T-helper 22 cell (primary cell): ENCODE data around the gene THOC6.

ENCODE experiments used
- DNase-seq: peaks from one replicate; pipeline ENCODE4 v3.0.0-alpha.2; 2020; ENCODE audit warnings: low read depth

THOC6 gene

DNA sequence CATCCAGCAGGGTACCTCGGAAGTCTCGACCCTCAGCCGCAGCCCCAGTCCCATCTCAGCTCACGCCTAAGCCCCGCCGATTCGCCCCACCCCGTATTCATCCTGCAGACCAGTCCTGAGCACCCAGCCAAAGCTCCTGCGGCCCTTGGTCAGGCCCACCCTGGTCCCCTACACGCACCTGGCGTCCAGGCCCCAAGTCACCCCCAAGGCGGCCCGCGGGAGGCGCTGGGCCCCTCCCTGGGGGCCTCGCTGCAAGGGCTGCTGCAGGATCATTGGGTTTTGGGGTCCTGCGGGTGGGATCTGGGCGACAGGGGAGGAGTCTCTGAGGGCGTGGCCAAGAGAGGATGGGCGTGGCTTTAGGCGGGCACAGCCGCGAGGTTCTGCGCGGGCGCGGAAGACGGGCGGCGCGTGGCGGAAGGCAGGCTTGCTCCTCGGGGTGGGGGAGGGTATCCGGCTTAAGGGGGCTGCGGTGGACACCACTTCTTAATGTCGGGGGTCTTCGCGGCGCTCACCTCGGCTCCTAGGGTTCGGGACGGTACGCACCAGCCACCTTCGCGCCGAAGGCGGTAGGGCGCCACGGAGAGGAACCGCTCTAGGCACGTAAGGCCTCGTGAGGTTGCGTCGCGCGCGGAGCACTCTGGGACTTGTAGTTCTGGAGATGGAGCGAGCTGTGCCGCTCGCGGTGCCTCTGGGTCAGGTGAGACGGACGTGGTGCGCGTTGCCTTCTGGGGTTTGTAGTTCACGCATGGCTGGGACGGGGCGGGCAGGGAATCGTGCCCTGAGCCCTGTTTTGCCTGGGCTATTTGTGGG, at the start of gene THOC6, which contains the start of gene HCFC1R1:
THOC6 (plus strand) TSS at position 367 of the 810 bp plus-strand sequence; CDS start at position 659, 292 bp downstream.
HCFC1R1 (minus strand) TSS at position 274 of the 810 bp plus-strand sequence; CDS start at position 273, 1 bp downstream.
- peak; percentile 92 for DNase-seq

DNA sequence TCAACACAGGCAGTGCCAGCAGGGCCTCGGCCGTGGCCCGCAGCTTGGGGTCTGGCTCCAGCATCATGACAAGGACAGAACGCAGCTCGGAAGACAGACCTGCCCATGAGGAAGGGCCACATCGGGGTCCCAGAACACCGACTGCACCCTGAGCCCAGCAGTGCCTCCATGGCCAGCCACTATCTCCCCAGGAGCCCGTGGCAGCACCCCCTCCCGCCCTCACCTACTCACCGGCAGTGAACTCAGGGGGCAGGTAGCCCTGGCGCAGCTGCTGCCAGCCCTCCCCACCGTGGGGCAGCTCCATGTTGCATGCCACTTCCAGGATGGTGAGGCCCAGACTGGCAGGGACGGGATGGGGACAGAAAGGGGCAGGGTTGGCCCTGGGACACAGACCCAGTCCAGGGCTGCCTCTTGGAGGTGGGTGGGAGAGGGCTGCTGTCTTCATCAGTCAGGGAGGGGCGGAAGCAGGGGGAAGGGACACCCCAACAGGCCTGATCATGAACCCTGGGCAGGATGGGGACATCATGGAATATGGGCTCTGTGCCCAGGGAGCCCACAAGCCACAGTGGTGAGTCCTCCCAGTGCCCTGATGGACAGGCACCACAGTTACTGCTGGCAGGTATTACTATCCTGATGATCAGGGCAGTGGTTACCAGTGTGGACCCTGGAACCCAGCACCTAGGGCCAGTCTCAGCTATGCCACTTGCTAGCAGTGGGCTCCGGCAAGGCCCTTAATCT, 49.3 kb upstream of the THOC6 start:
- no peak for DNase-seq

DNA sequence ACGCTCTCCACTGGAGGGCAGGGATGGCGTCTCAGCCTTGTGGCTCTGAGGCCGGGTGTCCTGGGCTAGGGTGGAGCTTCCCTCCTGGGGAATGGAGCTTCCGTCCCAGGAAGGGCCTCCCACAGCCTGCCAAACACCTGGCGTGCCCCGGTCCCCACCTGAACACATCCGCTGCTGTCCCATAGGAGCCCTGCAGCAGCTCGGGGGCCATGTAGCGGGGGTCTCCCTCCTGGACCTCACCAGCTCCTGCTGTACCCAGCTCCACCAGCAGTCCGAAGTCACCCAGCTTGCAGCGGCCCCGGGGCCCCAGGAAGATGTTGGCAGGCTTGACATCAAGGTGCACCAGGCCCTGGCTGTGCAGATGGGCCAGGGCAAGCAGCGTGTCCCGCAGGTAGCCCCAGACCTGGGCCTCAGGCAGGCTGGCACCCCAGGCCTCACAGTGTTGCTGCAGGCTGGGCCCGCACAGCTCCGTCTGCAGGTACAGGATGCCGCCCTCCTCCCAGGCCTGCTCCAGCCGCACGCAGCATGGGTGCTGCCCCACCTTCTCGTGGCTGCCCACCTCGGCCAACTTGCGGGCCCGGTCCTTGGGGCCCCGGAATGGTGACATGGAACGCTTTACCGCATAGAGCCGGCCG, 48.6 kb upstream of the THOC6 start:
- no peak for DNase-seq

DNA sequence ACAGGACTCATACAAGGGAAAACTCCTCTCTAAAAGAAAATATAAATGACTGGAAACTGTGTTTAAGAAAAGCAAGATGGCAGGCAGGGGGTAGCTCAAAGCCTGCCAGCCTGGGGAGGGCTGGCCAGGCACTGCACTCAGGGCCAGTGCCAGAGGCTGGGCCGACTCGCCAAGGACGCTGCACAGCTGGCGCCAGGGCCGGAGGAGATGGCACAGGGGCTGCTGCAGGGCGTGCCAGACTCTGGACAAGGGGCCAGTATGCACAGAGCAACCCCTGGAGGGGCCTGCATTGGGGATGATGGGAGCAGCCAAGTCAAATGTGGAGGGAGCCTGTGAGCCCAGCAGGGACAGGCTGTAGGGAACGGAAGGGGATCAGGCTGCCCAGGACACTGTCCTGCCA, 47.6 kb upstream of the THOC6 start:
- DNase-seq = no peak

DNA sequence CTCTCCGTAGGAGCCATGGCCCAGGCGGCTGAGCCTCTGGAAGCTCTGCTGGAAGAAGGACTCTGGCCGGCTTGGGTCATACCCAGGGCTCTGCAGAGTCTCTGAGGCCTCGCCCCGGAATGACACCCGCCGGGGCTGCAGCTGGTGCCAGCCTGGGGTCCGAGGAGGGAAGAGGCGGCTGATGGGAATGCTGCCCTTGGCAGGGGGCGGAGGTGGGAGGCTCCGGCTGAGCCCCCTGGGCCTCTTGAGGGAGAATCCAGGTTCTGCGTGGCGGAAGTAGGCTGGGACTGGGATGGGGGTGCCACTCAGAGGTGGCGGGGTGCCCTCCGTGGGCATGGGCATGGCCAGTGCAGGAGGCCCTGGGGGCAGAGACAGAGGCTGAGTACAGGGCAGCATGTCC, 47.2 kb upstream of the THOC6 start:
- no peak for DNase-seq

DNA sequence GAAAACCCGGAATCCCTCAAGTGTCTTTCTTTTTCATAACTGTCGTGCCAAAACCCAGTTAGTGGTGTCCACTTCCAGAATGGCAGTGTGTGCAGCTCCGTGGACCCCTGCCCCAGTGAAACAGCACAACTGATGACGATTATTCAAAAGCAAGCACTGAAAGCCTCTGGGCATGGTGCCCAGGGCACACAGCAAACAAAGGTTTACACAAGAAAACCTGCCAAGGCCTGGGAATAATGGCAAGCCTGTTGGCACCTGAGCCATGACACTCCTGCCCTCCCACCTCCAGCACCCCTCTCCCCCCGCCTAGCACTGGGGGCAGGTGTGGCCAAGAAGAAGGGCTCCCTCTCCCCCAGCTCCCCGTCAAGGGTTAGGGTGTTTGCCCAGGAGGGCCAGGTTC, 46.4 kb upstream of the THOC6 start:
- DNase-seq = no peak

DNA sequence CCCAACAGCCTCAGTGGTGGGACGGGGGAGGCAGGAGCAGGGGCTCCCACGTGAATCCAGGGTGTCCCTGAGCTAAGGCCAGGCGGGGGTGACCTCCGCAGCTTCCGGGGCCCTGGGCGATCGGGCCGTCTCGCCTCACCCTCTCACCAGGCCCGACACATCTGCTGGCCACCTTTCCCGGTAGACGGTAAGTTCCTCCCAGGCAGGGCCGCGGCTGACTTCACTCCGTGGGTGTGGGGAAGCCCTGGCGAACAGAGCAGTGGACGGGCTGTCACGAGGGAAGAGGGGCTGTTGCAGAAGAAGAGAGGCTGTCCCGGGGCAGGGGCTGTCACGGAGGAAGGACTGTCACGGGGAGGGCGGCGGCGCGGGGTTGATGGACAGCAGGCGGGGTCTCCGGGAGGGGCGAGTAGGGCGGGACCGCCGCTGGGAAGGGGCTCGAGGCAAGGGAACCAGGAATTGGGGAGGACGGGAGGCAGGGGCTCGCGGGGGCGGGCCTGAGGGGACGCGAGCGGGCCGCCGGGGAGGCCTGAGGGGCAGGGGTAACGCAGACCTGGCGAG, 44.1 kb upstream of the THOC6 start:
- no peak for DNase-seq

DNA sequence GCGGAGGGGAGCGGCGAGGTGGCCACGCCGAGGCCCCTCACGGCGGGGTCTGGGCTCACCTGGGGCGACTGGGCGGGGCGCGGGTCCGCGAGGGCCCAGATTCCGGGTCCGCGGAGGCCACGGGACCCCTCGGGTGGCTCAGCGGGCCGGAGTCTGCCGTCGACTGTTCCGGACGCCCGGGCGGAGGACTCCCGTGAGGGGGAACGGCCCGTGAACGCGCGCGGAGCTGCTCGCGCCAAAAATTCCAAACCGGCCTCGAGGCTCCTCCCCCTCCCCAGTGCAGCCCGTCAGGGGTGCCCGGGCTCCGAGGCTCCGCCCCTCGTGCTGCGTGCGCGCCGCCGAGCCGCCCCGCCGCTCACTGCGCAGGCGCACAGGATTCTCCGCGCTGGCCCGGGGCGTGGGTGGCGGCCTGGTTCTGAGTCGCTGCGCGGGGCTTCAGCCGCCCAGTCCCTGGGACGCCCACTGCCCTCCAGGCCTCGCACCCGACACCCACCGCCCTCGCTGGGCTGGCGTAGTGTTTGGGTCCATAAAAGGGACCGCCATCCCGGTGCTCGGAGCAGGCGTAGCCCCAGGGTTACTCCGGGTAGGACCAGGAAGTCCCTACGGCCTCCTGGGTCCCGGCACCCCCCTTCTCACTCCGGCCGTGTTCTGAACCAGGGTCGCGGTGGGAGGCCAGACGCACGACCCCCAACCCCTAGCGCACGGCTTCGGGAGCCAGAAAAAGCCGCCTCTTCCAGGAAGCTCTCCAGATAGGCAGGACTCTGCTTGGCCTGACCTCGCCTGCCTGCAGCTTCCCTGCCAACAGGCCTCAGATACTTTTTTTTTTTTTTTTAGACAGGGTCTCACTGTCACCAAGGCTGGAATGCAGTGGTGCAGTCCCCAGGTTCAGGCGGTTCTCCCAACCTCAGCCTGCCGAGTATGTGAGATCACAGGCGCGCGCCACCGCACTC, 43.3 kb upstream of the THOC6 start, which contains the start of gene PKMYT1:
PKMYT1 (minus strand) TSS at position 220 of the 950 bp plus-strand sequence. CDS start 789 bp downstream, outside the sequence.
- DNase-seq = peak; percentile 84

DNA sequence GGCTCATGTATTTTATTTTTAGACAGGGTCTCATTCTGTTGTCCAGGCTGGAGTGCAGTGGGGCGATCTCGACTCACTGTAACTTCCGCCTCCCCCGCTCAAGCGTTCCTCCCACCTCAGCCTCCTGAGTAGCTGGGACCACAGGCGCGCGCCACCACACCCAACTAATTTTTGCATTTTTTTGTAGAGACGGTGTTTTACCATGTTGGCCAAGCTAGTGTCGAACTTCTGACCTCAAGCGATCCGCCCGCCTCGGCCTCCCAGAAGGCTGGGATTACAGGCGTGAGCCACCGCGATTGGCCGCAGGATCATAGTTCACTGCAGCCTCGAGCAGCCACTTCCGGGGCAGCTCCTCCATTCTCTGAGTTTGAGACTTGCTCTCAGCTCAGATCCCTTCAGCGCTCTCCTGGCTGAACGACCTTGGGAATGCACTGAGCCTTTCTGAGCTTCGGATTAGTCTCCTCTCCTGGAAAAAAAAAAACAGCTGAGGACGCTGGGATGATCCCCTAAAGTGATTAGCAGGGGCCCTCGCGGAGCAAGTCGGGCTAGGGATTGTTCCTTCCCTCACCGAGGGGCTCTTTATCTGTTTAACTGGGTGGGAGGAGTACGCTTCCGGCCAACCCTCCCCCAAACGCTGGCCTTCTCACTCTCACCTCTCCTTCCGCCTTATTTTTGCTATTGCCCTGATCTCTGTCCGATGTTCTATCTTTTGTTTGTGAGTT, 42.5 kb upstream of the THOC6 start:
- no peak for DNase-seq

DNA sequence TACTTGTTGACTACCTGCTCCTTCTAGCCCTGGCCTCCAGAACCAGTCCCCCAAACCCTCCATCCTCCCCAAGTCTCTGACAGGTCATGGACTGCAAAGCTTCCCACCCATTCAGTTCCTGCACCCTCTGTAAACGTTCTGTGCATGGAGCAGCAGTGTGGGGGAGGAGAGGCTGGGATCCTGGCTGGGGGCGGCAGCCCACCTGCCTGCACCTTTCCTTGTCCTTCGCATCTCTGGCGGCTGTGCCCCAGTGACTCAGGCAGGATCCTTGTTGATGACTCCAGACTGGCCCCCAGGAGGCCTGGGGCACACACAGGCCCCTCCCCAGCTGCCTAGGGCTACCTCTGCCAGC, 42.0 kb upstream of the THOC6 start:
- DNase-seq = no peak

DNA sequence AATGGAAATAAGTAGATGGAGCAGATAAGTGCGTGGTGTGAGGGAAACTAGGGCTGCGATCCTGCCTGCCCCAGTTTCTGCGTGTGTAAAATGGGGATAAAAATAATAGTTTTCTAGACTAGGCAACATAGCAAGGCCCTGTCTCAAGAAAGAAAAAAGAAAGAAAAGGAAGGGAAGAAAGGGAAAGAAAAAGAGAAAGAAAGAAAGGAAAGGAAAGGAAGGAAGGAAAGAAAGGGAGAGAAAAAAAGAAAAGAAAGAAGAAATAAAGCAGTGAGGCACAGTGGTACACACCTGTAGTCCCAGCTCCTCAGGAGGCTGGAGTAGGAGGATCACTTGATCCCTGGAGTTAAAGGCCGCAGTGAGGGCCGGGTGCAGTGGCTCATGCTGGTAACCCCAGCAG, 41.4 kb upstream of the THOC6 start:
- no peak for DNase-seq

DNA sequence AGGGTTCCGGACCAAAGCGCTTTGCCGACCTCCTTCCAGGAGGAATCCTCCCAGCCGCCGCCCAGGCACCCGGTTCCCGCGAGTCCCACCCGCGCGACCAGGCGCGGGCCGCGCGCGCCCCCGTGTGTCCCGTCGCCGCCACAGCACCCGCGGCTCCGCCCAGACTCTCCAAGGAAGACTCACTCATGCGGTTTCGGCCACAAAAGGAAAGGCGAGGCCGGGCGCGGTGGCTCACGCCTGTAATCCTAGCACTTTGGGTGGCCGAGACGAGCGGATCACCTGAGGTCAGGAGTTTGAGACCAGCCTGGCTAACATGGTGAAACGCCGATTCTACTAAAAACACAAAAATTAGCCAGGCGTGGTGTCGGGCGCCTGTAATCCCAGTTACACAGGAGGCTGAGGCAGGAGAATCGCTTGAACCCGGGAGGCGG, 40.1 kb upstream of the THOC6 start:
- DNase-seq = no peak

DNA sequence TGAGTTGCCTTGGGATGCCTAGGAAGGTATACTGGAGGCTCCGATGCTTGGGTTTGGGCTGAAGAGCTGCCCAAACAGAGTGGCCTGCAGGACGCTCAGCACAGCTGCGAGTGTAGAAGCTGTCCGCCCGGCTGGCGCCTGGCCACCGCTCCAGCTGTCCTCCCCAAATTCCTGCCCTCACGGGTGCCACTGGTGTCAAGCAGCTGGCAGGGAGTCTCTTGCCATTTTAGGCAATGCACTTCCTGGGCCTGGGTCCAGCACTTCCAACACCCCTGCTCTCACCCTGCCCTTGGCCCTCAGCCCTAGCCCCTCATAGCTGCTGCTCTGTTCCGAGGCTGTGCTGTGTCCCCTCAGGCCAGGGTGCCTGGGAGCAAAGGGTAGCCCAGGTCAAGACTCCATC, 38.4 kb upstream of the THOC6 start:
- DNase-seq = no peak

DNA sequence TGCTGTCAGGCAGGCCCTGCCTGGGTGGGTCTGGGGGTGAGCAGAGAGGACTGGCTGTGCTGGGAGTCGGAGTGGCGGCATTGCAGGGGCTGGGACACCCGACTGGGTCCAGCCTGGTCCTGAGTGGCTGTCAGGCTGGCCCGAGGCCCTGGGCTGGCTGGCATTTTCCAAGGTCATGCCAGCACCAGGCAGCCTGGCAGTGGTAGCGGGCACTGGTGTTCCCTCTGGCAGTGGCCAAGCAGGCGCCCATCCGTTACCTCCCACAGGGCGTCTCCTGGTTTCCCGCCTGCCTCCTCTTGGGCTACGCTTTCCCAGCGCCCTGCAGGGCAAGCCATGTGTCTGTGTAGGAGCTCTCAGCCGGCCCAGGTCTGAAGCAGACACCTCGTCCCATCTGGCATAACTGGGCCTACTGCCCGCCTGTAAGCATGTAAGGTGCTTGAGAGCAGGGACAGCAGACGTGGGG, 37.9 kb upstream of the THOC6 start:
- DNase-seq = no peak

DNA sequence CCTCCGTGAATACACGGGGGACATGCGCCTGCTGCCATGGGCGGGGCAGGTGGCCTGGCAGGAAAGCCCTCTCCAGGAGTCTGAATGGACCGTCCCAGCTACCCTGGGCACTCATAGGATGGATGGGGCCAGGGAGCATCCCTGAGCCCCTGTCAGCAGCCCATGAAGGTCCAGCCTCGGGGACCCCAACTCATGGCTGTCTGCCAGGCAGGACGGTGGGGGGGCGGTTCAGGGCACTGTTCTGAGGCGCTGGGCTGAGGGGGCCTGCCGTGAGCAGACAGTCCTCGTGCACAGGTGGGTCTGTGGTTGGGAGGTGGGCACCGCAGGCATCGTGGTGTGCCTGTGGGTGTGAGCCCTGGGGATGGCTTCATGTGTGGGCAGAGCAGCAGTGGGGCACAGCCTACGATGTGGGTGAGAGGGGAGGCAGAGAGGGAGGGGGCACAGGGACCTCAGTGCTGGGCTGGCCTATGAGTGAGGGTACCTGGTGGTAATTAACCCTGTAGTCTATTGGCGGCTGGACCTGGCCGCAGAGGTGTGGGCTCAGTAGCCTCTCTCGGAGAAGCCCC, 37.1 kb upstream of the THOC6 start:
- DNase-seq = no peak

DNA sequence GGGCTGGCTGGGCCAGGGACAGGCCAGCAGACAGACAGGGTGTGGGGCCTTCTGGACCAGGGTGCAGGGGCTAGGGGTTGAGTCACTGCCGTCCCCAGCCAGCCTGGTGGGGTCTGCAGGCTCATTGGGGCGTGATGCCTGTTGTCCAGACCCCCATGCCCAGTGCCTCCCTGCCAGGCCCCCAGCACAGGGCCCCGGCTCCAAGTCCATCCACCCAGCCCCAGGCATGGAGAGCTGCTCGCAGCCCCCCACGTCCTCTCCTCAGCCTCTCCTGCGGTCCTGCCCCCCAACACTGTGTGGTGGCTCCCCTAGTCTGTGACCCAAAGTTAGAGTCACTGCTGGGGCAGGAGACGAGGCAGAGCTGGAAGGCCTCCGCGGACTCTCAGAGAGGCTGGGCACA, 36.5 kb upstream of the THOC6 start:
- DNase-seq = no peak

DNA sequence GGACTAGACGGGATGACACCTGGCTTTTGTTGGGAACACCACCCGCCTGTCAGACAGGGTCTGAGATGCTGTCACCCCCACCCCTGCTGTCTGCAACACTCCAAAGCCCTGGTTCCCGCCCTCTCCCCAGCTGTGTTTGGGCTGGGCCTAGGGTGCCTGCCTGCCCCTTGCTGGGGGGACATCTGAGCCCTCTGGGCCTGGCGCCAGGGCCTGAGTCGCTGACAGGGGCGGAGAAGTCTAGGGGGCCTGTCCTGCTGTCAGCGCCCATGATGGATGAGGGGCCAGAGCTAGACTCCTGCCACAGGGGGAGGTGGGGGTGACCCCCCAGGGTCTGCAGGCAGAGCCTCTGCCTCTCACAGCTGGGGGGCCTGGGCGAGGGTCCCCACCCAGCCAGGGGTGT, 36.0 kb upstream of the THOC6 start:
- DNase-seq = no peak

DNA sequence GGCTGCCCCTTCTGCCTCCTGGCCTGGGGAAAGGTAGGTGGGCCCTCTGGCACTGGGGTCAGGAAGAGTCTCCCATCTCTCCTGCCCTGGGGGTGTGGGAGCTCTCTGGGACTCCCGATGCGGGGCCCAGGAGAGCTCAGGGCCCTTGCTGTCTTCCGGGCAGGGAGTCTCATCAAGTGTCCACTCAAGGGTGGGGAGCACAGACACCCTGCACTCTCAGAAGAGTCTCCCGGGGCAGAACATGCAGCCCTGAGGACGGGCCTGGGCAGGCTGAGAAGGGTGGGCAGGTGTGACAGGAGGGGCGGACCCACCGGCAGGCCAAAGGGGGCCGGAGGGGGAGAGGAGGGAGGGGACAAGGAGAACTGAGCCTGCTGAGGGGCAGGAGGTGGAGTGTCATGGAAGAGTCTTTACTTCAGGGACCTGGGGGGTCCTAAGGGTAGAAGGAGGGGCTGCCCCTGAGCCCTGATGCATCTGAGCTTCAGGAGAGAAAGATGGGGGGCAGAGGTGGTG, 35.2 kb upstream of the THOC6 start:
- DNase-seq = no peak

DNA sequence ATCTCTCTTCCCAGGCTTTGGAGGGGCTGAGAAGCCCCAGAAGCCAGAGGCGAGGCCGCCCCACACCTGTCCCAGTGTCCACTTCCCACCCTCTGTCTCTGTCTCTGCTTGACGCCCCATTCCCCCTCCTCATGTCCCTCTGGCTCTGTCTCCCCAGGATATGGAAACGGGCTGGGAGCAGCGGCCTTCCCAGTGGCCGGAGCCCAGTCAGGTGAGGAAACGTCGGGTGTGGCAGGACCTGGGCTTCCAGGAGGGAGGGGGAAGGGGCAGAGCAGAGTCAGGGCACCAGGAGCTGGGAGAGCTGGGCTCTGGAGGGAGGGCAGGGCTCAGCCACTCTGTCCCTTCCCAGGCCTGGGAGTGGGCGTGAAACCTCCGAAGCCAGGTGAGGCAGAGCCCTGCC, 32.9 kb upstream of the THOC6 start:
- no peak for DNase-seq
